ENCODE measurements around the gene DCXR. TPM values are rescaled to one million over a fixed set of nuclear protein-coding genes. Genes with fewer than 3 reads are reported as not detected.

DCXR gene
- total and polyA plus RNA-seq, 10 of the 15 experiments (the other 5 are each of a cell fraction or from before 2014, with no cell fraction given): 12.3 to 139 (median 88.9) TPM

GRCh38 chr17:82022310-82022980 lies 15.1 kb downstream of the DCXR start, which contains the start of gene CENPX (continued):
- TF ChIP-seq HDAC2 (IDR thresholded peaks at IDR 0.05): no peak
- TF ChIP-seq TARDBP (IDR thresholded peaks at IDR 0.05; ENCODE audit: borderline replicate concordance): no peak
- no peak for TF ChIP-seq PBX3 (IDR thresholded peaks at IDR 0.05; ENCODE audit: insufficient replicate concordance, low read depth, low read length)
- TF ChIP-seq E2F8 (IDR thresholded peaks at IDR 0.05; ENCODE audit: low read depth, partially characterized antibody): no peak
- no peak for TF ChIP-seq RELB (IDR thresholded peaks at IDR 0.05; ENCODE audit: low read depth)
- no peak for TF ChIP-seq MEF2B (IDR thresholded peaks at IDR 0.05; ENCODE audit: partially characterized antibody, poor library complexity, severe bottlenecking)
- TF ChIP-seq YY1 (IDR thresholded peaks at IDR 0.05; ENCODE audit: low read depth, low read length): peak; percentile 64
- no peak for TF ChIP-seq TCF3 (IDR thresholded peaks at IDR 0.05; ENCODE audit: borderline replicate concordance, insufficient read depth, low read depth, low read length)
- no peak for TF ChIP-seq RAD51 (IDR thresholded peaks at IDR 0.05)
- no peak for TF ChIP-seq MLLT1 (IDR thresholded peaks at IDR 0.05)
- peak; percentile 60; the same call in 1 of the 2 replicates for TF ChIP-seq NR2F1 (conservative IDR thresholded peaks at IDR 0.05)
- TF ChIP-seq DPF2 (IDR thresholded peaks at IDR 0.05): no peak
- no peak for TF ChIP-seq SMAD5 (IDR thresholded peaks at IDR 0.05; ENCODE audit: low read depth)
- TF ChIP-seq CHD2 (IDR thresholded peaks at IDR 0.05; ENCODE audit: borderline replicate concordance, low read depth, low read length): no peak
- TF ChIP-seq FOS (IDR thresholded peaks at IDR 0.05; ENCODE audit: borderline replicate concordance, extremely low read depth, insufficient read length): no peak
- no peak for TF ChIP-seq NRF1 (conservative IDR thresholded peaks at IDR 0.05; ENCODE audit: low read depth, low read length)
- TF ChIP-seq TBL1XR1 (IDR thresholded peaks at IDR 0.05; ENCODE audit: low read depth, low read length): no peak
- peak; percentile 58; the same call in 1 of the 2 replicates for TF ChIP-seq IKZF1 (conservative IDR thresholded peaks at IDR 0.05)
- no peak for TF ChIP-seq FOXM1 (IDR thresholded peaks at IDR 0.05; ENCODE audit: low read depth, low read length)
- TF ChIP-seq, protein P1, sequence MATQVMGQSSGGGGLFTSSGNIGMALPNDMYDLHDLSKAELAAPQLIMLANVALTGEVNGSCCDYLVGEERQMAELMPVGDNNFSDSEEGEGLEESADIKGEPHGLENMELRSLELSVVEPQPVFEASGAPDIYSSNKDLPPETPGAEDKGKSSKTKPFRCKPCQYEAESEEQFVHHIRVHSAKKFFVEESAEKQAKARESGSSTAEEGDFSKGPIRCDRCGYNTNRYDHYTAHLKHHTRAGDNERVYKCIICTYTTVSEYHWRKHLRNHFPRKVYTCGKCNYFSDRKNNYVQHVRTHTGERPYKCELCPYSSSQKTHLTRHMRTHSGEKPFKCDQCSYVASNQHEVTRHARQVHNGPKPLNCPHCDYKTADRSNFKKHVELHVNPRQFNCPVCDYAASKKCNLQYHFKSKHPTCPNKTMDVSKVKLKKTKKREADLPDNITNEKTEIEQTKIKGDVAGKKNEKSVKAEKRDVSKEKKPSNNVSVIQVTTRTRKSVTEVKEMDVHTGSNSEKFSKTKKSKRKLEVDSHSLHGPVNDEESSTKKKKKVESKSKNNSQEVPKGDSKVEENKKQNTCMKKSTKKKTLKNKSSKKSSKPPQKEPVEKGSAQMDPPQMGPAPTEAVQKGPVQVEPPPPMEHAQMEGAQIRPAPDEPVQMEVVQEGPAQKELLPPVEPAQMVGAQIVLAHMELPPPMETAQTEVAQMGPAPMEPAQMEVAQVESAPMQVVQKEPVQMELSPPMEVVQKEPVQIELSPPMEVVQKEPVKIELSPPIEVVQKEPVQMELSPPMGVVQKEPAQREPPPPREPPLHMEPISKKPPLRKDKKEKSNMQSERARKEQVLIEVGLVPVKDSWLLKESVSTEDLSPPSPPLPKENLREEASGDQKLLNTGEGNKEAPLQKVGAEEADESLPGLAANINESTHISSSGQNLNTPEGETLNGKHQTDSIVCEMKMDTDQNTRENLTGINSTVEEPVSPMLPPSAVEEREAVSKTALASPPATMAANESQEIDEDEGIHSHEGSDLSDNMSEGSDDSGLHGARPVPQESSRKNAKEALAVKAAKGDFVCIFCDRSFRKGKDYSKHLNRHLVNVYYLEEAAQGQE (IDR thresholded peaks at IDR 0.05; ENCODE audit: low read depth, low read length): no peak
